GM19193 (cell line): ENCODE data around the gene NINJ2.

Source experiments
- POLR2A ChIP-seq: IDR thresholded peaks from 4 replicates; pipeline ENCODE4 v1.6.1; 2011; ENCODE audit not compliant: insufficient read depth, insufficient read length; ENCODE audit errors: extremely low read depth

NINJ2 gene

DNA sequence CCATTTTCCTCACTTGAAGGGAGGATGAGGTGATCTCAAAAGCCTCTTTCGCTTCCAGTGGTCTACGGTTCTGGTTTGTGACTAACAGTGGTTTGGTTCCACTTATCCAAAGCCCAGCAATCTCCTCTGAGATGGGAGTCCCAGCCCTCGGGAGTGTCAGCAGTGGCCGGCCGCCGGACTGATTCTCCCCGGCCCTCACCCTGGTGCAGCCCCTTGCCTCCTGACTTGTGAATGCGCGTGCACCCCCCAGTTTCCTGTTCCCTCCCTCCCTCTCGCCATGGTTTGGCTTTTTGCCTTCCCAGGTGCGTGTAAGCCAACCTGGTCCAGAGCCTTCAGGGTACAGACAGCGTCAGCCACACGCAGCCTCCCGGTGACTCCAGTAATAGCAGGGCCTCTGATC is 129.0 kb downstream of the NINJ2 start:
- TF ChIP-seq POLR2A, result no peak

DNA sequence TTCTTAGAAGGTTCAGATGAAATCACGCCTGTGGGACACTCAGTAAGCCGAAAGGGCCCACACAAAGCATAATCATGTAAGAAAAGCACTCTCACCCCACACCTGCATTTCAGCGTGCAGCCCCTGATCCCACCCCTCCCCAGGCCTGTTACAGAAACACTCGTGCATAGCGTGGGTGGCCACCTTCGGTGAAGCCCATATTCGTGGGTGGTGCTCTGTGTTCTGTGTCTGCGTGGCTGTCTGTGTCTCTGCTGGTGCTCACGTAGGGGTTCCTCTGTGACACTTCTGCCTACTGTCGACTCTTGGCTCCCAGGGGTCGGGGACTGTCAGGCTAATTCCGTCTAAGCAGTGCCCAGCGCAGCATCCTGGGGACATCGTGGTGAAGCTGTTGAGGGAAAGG is 129.5 kb downstream of the NINJ2 start:
- no peak for TF ChIP-seq POLR2A

DNA sequence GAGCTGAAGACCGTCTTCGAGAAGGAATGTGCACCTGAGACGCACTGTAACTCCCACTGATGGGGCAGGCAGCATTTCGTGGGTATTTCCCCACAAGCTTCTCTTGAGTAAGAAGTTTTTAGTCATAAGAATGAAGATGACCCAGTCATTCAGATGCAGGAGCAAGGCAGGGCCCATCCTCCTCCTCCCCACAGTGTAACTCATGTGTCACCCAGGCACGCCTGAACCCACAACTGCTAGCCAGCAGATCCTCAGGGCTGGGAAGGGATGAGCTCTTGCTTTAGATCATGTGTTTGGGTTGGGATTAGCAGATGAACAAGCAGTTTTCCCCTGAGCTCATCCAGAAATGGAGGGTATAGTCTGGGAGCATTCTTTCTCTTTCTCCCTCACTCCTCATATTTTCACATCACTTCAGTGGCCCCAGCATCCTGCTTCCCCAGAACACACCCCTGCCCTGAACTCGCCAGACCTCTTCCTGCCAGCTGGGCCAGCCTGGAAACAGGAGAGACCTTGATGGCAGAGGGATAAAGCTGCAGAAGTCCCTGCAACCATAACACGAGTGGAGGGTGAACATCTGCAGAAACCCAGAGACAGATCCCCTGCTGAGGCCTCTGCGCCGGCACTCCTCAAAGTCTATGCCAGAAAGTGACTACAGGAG is 130.2 kb downstream of the NINJ2 start:
- TF ChIP-seq POLR2A, result no peak

DNA sequence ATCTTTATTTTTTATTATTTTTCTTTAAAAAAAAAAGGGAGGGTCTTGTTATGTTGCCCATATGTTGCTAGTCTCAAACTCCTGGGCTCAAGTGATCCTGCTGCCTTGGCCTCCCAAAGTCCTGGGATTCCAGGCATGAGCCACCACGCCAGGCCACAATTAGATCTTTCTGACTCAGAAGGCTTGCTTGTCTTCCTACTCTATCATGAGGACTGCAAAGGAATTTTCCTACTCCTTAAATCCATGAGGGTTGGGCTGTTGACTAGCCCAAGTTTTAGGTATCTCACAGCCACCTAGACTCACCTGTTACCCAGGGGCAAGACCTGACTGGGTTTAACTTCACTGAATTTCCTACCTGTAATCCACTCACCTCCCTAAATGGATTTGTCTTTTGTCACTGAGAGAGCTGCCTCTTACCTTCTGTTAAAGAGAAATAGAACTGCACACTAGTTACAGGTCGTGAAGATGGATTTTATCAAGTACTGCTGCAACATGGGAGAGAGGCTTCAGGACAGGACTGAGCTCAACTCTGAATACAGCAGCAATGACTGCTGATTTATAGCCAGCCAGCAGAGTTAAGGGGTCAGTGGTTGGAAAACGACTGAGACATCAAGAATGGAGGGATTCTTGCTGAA is 131.2 kb downstream of the NINJ2 start:
- no peak for TF ChIP-seq POLR2A

DNA sequence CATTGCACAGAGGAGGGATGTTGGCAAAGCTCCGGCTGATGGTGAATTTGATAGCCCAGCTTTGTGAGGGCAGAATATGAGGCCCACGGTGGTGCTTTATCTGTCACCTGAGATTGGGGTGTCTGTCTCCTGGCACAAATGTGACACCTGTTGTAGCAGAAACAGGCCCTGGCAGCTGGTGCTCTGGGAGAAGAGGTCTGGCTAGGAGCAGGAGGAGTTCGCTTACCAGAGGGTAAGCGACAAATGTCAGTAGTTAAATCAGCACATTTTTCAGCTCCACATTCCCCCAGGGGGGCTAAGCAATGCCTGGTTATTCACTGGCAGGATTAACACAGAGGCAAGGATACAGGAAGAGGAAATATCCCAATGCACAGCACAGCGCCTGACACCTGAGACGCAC is 132.4 kb downstream of the NINJ2 start:
- no peak for TF ChIP-seq POLR2A

DNA sequence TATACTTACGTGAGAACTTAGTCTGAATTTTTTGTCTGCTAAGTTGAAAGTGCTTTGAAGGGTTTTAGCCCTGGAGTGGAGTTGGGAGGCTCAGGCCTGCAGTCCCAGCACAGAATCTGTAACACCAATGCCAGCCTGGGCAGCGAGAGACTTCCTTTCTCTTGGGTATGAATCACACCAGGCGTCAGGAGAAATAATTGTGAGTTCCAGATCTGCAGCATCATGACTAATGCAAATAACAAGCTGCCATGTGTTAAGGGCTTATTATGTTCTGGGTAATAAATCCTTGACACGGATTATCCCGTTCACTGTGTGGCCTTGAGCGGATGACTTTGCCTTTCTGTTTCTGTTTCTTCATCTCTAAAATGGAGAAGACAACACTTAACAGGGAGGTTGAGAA is 132.9 kb downstream of the NINJ2 start:
- TF ChIP-seq POLR2A, result no peak

DNA sequence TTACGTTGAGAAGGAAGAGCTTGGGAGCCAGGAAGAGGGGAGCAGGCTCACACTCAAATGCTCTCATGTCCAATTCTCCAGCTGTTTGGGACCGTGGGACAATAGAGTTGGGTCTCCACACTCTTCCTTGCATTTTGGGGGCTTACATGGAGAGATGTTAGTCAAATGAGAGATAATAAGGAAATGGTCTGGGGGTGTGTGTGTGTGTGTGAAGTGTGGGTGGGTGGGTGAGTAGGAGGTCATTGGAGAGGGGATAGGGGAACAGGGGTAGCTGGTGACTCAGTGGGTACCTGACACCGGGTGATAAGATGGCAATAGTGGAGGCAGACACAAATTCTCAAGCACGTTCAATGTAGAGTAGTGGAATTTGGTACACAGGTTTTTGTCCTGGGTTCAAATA is 135.5 kb downstream of the NINJ2 start:
- TF ChIP-seq POLR2A, result no peak

DNA sequence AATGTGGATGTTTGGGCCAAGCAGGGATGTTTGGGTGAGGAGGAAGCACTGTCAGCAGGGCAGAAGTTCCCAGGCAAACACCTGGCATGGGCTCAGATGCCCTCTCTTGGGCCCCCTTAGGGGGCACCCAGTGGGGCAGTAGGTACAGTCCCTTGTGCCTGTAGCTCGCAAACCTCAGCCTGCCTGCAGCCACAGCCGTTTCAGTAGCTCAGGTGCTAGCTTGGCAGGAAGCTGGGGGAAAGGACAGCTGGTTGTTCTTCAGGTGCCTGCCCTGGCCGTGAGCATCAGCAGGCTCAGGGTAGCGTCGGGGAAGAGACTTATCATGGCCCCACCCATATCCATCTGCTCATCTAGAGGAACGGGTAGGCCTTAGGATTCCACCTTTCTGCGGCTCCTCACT is 136.0 kb downstream of the NINJ2 start:
- no peak for TF ChIP-seq POLR2A

DNA sequence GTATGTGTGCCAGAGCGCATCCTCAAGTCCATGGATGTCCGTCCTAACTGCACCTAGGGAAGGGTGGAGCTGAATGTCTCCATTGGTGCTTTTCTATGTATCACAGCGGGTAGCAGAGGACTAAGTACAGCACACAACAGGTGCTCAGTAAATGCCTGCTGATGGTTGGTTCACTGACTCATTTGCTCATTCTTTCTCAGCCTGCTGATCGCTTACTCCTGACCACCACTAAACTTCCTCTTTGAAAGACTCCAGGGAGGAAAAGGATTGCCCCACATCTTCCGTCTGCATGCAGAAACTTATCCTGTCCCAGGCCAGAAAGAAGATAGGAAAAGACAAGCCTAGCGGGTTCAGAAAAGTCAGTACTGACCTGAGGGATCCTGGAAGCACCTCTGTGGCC is 137.2 kb downstream of the NINJ2 start:
- TF ChIP-seq POLR2A, result no peak

DNA sequence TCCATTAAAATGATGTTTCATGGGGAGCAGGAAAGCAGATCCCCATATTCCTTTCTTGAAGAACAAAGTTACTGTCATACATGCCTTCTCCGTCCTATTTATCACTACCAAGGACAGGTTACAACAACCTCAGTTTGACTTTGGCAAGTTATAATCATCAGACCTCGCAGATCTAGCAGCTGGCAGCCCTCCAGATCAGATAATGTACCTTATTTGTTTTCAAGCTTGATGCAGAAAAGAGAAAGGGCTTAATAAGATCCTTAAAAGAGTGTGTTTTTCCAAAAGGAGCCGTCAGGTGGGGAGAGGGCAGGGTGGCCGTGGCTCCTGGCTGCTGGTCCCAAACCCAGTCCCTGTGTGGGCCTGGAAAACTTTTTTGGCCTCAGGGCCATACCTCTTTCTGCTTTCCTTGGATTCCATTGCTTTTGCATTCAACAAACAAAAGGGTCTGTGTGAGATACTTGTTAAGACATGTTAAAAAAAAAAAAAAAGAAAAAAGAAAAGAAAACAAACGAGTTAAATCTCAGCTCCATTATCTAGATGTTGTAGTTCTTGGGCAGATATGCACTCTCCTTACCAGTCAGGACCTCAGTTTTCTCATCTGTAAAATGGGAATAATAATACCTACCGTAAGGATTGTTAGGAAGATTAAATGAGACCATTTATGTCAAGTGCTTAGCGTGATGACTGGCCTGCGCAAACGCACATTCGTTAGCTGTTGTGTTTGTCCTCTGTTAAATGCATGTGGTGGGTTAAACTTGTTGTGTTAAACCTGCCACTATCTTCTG is 138.9 kb downstream of the NINJ2 start:
- no peak for TF ChIP-seq POLR2A

DNA sequence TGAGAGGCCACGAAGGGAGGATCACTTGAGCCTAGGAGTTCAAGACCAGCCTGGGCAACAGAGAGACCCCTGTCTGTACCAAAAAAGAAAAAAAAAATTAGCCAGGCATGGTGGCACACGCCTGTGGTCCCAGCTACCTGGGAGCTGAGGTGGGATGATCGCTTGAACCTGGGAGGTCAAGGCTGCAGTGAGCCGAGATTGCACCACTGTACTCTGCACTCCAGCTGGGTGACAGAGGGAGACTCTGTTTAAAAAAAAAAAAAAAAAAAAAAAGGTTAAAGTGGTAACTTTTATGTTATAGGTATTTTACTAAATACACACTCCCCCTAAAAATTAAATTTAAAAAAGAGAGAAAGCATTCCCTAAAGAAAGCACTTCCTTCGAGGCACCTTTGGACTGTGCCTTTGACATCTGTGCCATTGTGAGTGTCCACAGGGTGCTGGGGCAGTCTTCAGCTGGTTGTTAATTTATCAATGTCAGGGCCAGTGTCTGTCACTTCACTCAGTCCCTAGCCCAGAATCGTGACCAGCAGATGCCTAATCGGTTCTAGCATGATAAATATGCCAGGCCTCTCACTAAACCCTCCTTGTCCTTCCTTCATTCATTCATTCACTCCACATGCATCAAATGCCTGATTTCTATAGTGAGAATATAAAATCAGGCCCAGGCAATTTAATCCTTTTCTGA is 140.4 kb downstream of the NINJ2 start:
- no peak for TF ChIP-seq POLR2A

DNA sequence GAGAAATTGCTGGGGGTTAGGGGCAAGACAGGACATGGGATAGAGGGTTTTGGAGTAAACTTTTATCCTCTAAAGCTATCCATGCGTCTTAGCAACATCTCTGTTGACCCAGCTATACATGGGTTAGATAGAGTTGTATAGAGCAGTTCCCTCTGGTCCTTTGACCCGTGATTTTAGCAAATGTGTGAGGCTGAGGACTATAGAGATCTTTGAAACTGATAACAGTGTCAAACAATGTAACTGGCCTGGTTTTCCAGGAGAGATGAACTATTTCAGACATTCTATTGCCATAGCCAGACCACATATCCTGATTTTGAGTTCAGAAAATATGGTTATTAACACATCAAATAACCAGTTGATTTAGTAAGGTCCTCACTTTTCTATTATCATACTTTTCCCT is 143.1 kb downstream of the NINJ2 start:
- no peak for TF ChIP-seq POLR2A

DNA sequence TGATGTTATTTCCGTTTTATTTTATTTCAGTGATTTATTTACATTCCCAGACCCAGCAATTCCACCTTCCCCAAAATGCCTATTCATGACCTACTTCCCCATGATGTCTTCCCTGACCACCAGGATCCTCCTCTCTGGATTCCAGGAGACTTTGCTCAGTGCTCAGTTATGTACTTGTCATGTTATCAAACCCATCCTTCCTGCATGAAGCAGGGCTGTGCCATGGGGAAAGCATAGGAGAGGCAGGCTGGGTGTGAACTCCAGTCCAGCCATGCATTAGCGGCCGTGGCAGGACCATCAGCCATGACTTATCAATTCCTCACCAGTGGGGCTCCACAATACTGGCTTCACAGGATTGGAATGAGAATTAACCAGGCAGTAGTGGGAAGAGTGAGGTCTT is 145.7 kb downstream of the NINJ2 start:
- no peak for TF ChIP-seq POLR2A
